OCI-LY3 (cell line): Measurements from ENCODE around the gene PCSK7.

Source experiments
- H2AFZ ChIP-seq: fragments of 200-600, 300-600 bp; shearing (Covaris generic); 2 replicates; pipeline ENCODE4 v1.6.0; 2014; ENCODE audit warnings: antibody characterized with exemption, low read depth, low read length
- H3K27ac ChIP-seq: fragments of 200-600, 300-600 bp; sonication (generic); 2 replicates; pipeline ENCODE4 v1.5.1; 2014; ENCODE audit warnings: mild to moderate bottlenecking, low read length, moderate library complexity, mixed read lengths
- H3K27me3 ChIP-seq: fragments of 200-600, 300-600 bp; sonication (generic); 2 replicates; pipeline ENCODE4 v1.6.1; 2014; ENCODE audit warnings: low read depth, low read length, mixed read lengths
- H3K36me3 ChIP-seq: fragments of 200-600, 300-600 bp; sonication (generic); replicated peaks from 2 replicates; pipeline ENCODE3; 2014; ENCODE audit warnings: low read depth, low read length, mixed read lengths
- H3K4me1 ChIP-seq: fragments of 300-600, 200-600 bp; sonication (generic); 2 replicates; pipeline ENCODE4 v1.6.1; 2014; ENCODE audit warnings: low read length, mixed read lengths
- H3K4me2 ChIP-seq: fragments of 200-600, 300-600 bp; sonication (generic); 2 replicates; pipeline ENCODE4 v1.6.1; 2014; ENCODE audit warnings: low read length, mixed read lengths
- H3K4me3 ChIP-seq: fragments of 300-600, 200-600 bp; sonication (generic); 2 replicates; pipeline ENCODE4 v1.5.1; 2014; ENCODE audit warnings: antibody characterized with exemption, mild to moderate bottlenecking, low read length, moderate library complexity
- H3K79me2 ChIP-seq: fragments of 300-600, 200-600 bp; shearing (Covaris generic); 2 replicates; pipeline ENCODE4 v1.6.1; 2014; ENCODE audit warnings: mild to moderate bottlenecking, low read length, mixed read lengths
- H3K9ac ChIP-seq: fragments of 300-600, 200-600 bp; shearing (Covaris generic); 2 replicates; pipeline ENCODE4 v1.6.0; 2014; ENCODE audit warnings: mild to moderate bottlenecking, low read length, moderate library complexity
- H3K9me3 ChIP-seq: fragments of 200-600, 300-600 bp; shearing (Covaris generic); 2 replicates; pipeline ENCODE4 v1.6.1; 2014; ENCODE audit warnings: low read length, mixed read lengths; ENCODE audit not compliant: insufficient read depth
- H4K20me1 ChIP-seq: fragments of 200-600, 300-600 bp; sonication (generic); 2 replicates; pipeline ENCODE4 v1.6.1; 2016; ENCODE audit warnings: low read length, mixed read lengths; ENCODE audit not compliant: insufficient read depth
- CTCF ChIP-seq: fragments of 200-600, 300-600 bp; sonication (generic); IDR thresholded peaks from 2 replicates; pipeline ENCODE4 v1.5.1; 2014; ENCODE audit warnings: antibody characterized with exemption, low read length, low read depth
- EZH2phosphoT487 ChIP-seq: fragments of 200-600 bp; shearing (Covaris generic); IDR thresholded peaks from 2 replicates; pipeline ENCODE4 v1.6.1; 2018; ENCODE audit warnings: antibody characterized with exemption, mixed run types, low read depth

The PCSK7 gene

DNA sequence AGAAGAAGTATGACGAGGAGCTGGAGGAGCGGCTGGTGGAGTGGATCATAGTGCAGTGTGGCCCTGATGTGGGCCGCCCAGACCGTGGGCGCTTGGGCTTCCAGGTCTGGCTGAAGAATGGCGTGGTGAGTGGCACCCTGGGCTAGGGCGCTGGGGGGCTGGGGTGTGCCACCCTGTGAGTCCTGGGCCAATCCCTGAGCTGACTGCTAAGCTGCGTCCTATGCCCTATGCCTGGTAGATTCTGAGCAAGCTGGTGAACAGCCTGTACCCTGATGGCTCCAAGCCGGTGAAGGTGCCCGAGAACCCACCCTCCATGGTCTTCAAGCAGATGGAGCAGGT is 28.8 kb downstream of the PCSK7 start:
- no peaks in the 10 kb centered on the region for H4K20me1 ChIP-seq

GRCh38 chr11:117202386-117203068 is 29.3 kb downstream of the PCSK7 start:
- Histone ChIP-seq H3K36me3 (peaks cover 4% of the 10 kb centered on the region), H4K20me1 (no peaks in the 10 kb centered on the region), H3K4me2 (no peak overlapping the region), H3K79me2 (no peaks in the 10 kb centered on the region), H3K27me3 (no peaks in the 10 kb centered on the region), H2AFZ (no peak overlapping the region), H3K4me3 (no peak overlapping the region), H3K4me1 (no peaks in the 10 kb centered on the region), H3K9me3 (no peaks in the 10 kb centered on the region), H3K9ac (no peak overlapping the region), H3K27ac (no peak overlapping the region)
- TF ChIP-seq CTCF, result no peak
- no peak for TF ChIP-seq EZH2phosphoT487

More for the DNA sequence above, 28.8 kb downstream of the PCSK7 start:
- Histone ChIP-seq H3K27me3 (no peaks in the 10 kb centered on the region), H3K79me2 (no peaks in the 10 kb centered on the region), H3K4me1 (no peaks in the 10 kb centered on the region), H3K9me3 (no peaks in the 10 kb centered on the region), H3K9ac (no peak overlapping the region), H3K4me3 (no peak overlapping the region), H3K27ac (no peak overlapping the region), H2AFZ (no peak overlapping the region), H3K4me2 (no peak overlapping the region), H3K36me3 (peaks cover 4% of the 10 kb centered on the region)
- TF ChIP-seq EZH2phosphoT487 (no peak), CTCF (no peak)

GRCh38 chr11:117201658-117202305 is 30.1 kb downstream of the PCSK7 start:
- no peaks in the 10 kb centered on the region for H4K20me1 ChIP-seq

More at GRCh38 chr11:117201658-117202305, 30.1 kb downstream of the PCSK7 start:
- Histone ChIP-seq H2AFZ (no peak overlapping the region), H3K4me2 (no peak overlapping the region), H3K9me3 (no peaks in the 10 kb centered on the region), H3K27ac (no peak overlapping the region), H3K4me3 (no peak overlapping the region), H3K9ac (no peak overlapping the region), H3K36me3 (peaks cover 4% of the 10 kb centered on the region), H3K27me3 (no peaks in the 10 kb centered on the region), H3K79me2 (no peaks in the 10 kb centered on the region), H3K4me1 (no peaks in the 10 kb centered on the region)
- TF ChIP-seq CTCF (no peak), EZH2phosphoT487 (no peak)
